Suprapubic skin (tissue), 3 donors: ENCODE results near the gene TANC1.

Experiments
- CTCF ChIP-seq, 2 donors: fragments of 200-600 bp in 1 of 2; fragments of 450-650 bp in 1 of 2; sonication (generic) in 1 of 2; IDR thresholded peaks; one replicate each; pipeline ENCODE4 v1.5.1; 2016 to 2019; ENCODE audit warnings: antibody characterized with exemption in 2 of 2, mild to moderate bottlenecking in 1 of 2, moderate library complexity in 1 of 2
- EP300 ChIP-seq: sonication (generic); formaldehyde crosslinking; IDR thresholded peaks from one replicate; pipeline ENCODE4 v1.6.1; 2017; ENCODE audit warnings: antibody characterized with exemption

- no peak for TF ChIP-seq CTCF (IDR thresholded peaks at IDR 0.05)
- no peak for TF ChIP-seq EP300
Observed at GRCh38 chr2:159060518-159060917, 92.1 kb downstream of the TANC1 start.
